Uterus (tissue), 4 donors: ENCODE results near the gene ZNF772. TPM values are rescaled to one million over a fixed set of nuclear protein-coding genes. Genes with fewer than 3 reads are reported as not detected.

Experiments used
- DNase-seq, 2 donors: peaks; one replicate each; pipeline ENCODE4 v3.0.0-alpha.2; 2019 to 2020
- H3K27ac ChIP-seq, 2 donors: fragments of 200-600 bp; sonication (generic); 1 replicate in 1 of 2; 2 replicates in 1 of 2; pipeline ENCODE4 v1.5.1; 2016 to 2018
- H3K27me3 ChIP-seq, 2 donors: fragments of 200-600 bp; sonication (generic); one replicate each; pipeline ENCODE4 v1.5.1; 2018 to 2019; ENCODE audit warnings: control low read depth in 1 of 2
- H3K36me3 ChIP-seq, 2 donors: fragments of 200-600 bp; sonication (generic); one replicate each; pipeline ENCODE4 v1.5.1; 2019; ENCODE audit warnings: control low read depth in 1 of 2
- H3K4me1 ChIP-seq, 2 donors: fragments of 200-600 bp; sonication (generic); one replicate each; pipeline ENCODE4 v1.5.1; 2018 to 2019; ENCODE audit warnings: control low read depth in 1 of 2
- H3K4me3 ChIP-seq, 2 donors: fragments of 200-600 bp; sonication (generic); 1 replicate in 1 of 2; 2 replicates in 1 of 2; pipeline ENCODE4 v1.5.1; 2018 to 2019; ENCODE audit warnings: mild to moderate bottlenecking in 1 of 2
- H3K9me3 ChIP-seq, 2 donors: fragments of 200-600 bp; sonication (generic); one replicate each; pipeline ENCODE4 v1.5.1; 2019; ENCODE audit warnings: control low read depth in 1 of 2
- POLR2A ChIP-seq, 2 donors: fragments of 450-650 bp; IDR thresholded peaks; one replicate each; pipeline ENCODE4 v1.6.1; 2016; ENCODE audit warnings: antibody characterized with exemption in 2 of 2, mild to moderate bottlenecking in 1 of 2, moderate library complexity in 1 of 2
- intact Hi-C: fragments of 100-400 bp; cut with DNase I; formaldehyde crosslinking; loops from one replicate; pipeline ENCODE4 v1.15.1; 2023; ENCODE audit warnings: low total_unique reads
- small RNA-seq: library from RNA; depleted of rRNA; stranded (forward); fragments of <200 nt; gene quantifications from one replicate; pipeline ENCODE3, GENCODE V24; 2016
- total RNA-seq, 4 donors: library from RNA; depleted of rRNA in 3 of 4; stranded (reverse); fragments of >200 nt in 3 of 4; gene quantifications; one replicate each; pipeline versions ENCODE4 v1.1.0 to v1.2.4, GENCODE V29; 2014 to 2023
- TF ChIP-seq, protein P1 (sequence below), 4 experiments: fragments of 200-600 bp in 2 of 4; fragments of 450-650 bp in 2 of 4; sonication (generic) in 2 of 4; IDR thresholded peaks; one replicate each; pipeline ENCODE4 v1.5.1; 2016 to 2019; ENCODE audit warnings: antibody characterized with exemption in 4 of 4, mild to moderate bottlenecking in 2 of 4, moderate library complexity in 1 of 4
- donor health status: DM: yes; HTN: yes; CAD: no.

ZNF772 gene
- total RNA-seq, 4 donors from 2014 or later = 7.2 to 48.0 (median 12.6) TPM

DNA sequence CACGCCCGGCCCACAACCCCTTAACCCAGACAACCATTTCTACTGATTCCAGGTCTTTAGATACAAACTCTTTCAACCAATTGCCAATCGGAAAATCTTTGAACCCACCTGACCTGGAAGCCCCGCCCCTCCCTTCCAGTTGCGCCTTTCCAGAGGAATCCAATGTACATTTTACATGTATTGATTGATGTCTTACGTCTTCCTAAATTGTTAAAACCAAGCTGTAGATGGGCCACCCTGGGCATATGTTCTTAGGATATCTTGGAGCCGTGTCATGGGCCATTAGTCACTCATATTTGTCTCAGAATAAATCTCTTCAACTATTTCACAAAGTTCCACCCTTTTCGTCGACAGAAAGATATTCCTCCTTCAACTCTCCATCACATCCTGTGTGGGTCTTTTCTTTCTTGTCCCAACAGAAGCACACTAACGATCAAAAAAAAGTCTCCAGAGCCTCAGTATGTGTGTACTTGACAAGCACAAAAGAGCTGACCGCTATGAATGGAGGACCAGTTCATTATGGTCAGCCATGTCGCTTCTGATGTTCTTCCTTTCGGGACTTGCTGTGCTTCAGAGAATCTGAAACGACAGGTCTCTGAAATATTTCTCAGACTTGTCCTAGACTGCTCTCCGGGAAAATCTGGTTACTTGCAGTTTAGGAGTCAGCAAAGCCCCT lies 42.8 kb downstream of the ZNF772 start:
- Histone ChIP-seq H3K27ac (no peak overlapping the region), H3K36me3 (no peaks in the 10 kb centered on the region), H3K4me3 (peak overlapping the region; percentile 73 to 83), H3K27me3 (no peaks in the 10 kb centered on the region), H3K4me1 (peaks cover 0 to 5% of the 10 kb centered on the region in 2 donors), H3K9me3 (peaks cover 0 to 12% of the 10 kb centered on the region in 2 donors)
- no peak for TF ChIP-seq POLR2A (IDR thresholded peaks at IDR 0.05)
- no peak for DNase-seq
- intact Hi-C loops = no loop called here

DNA sequence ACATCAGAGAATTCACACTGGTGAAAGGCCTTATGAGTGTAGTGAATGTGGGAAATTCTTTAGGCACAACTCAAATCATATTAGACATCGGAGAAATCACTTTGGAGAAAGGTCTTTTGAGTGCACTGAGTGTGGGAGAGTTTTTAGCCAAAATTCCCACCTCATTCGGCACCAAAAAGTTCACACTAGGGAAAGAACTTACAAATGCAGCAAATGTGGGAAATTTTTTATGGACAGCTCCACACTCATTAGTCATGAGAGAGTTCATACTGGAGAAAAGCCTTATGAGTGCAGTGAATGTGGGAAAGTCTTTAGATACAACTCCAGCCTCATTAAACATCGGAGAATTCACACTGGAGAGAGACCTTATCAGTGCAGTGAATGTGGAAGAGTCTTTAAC lies 56.3 kb downstream of the ZNF772 start:
- H3K4me1 ChIP-seq = no peaks in the 10 kb centered on the region
- no peaks in the 10 kb centered on the region for H3K36me3 ChIP-seq
- intact Hi-C loops = no loop called here
- H3K4me3 ChIP-seq = no peak overlapping the region
- no peak for DNase-seq
- TF ChIP-seq, protein P1, sequence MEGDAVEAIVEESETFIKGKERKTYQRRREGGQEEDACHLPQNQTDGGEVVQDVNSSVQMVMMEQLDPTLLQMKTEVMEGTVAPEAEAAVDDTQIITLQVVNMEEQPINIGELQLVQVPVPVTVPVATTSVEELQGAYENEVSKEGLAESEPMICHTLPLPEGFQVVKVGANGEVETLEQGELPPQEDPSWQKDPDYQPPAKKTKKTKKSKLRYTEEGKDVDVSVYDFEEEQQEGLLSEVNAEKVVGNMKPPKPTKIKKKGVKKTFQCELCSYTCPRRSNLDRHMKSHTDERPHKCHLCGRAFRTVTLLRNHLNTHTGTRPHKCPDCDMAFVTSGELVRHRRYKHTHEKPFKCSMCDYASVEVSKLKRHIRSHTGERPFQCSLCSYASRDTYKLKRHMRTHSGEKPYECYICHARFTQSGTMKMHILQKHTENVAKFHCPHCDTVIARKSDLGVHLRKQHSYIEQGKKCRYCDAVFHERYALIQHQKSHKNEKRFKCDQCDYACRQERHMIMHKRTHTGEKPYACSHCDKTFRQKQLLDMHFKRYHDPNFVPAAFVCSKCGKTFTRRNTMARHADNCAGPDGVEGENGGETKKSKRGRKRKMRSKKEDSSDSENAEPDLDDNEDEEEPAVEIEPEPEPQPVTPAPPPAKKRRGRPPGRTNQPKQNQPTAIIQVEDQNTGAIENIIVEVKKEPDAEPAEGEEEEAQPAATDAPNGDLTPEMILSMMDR (IDR thresholded peaks at IDR 0.05) = no peak
- TF ChIP-seq POLR2A (IDR thresholded peaks at IDR 0.05) = no peak
- no peak overlapping the region for H3K27ac ChIP-seq
- H3K9me3 ChIP-seq = peaks cover 0 to 85% of the 10 kb centered on the region in 2 donors
- H3K27me3 ChIP-seq = no peaks in the 10 kb centered on the region

DNA sequence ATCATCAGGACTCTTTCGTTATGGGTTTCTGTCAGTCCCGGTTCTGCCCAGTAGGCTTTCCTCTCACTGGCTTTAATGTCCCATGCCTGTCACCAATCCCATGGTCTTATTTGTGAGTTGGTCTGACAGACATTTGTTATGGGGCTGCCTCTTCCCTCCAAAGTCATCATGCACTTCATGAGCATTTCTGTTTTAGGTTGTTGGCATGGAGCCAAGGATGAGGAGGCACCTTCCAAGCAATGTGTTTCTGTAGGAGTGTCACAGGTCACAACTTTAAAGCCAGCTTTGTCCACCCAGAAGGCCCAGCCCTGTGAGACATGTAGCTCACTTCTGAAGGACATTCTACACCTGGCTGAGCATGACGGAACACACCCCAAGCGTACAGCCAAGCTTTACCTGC lies 57.9 kb downstream of the ZNF772 start:
- Histone ChIP-seq H3K36me3 (no peaks in the 10 kb centered on the region), H3K4me1 (no peaks in the 10 kb centered on the region), H3K27me3 (no peaks in the 10 kb centered on the region), H3K27ac (no peak overlapping the region), H3K4me3 (no peak overlapping the region), H3K9me3 (peaks cover 0 to 82% of the 10 kb centered on the region in 2 donors)
- no peak for TF ChIP-seq POLR2A (IDR thresholded peaks at IDR 0.05)
- TF ChIP-seq, protein P1 (IDR thresholded peaks at IDR 0.05) = no peak
- intact Hi-C loops = no loop called here
- DNase-seq = no peak

Small RNAs within 50 kb of the gene (small RNA-seq; reads per million reads assigned to genes)
- gene VN1R107P = not detected

Other genes with a start within 250 kb of the ZNF772 start
- 1 to 10 TPM in 1 of 4 donors, not detected in 3; 1.5 TPM for gene AURKC, start 246.5 kb downstream of the ZNF772 start, total RNA-seq
- 10 to 100 TPM in 3 of 4 donors, 1 to 10 TPM in 1; 2.1 to 65.3 (median 18.9) TPM for gene ZNF805, start 236.9 kb downstream of the ZNF772 start, total RNA-seq
- 100 to 1,000 TPM in 1 of 4 donors, 10 to 100 TPM in 3; 43.2 to 204 (median 68.7) TPM for gene ZNF460, start 197.1 kb downstream of the ZNF772 start, total RNA-seq
- gene ZNF543, start 157.1 kb downstream of the ZNF772 start, total RNA-seq = 10 to 100 TPM in 2 of 4 donors, 1 to 10 TPM in 2; 5.9 to 31.2 (median 10.2) TPM
- gene ZNF304, start 126.3 kb downstream of the ZNF772 start, total RNA-seq = 10 to 100 TPM in 2 of 4 donors, 1 to 10 TPM in 2; 4.1 to 25.0 (median 8.3) TPM
- 10 to 100 TPM in 2 of 4 donors, 1 to 10 TPM in 1, not detected in 1; 2.0 to 21.0 (median 10.6) TPM for gene TRAPPC2B, start 114.0 kb downstream of the ZNF772 start, total RNA-seq
- 1 to 10 TPM in 2 of 4 donors, not detected in 2; 2.1 to 5.7 TPM for gene ZNF547, start 114.0 kb downstream of the ZNF772 start, total RNA-seq
- gene ZNF548, start 87.7 kb downstream of the ZNF772 start, total RNA-seq = 10 to 100 TPM; 12.6 to 77.9 (median 53.1) TPM
- gene ZNF17, start 66.4 kb downstream of the ZNF772 start, total RNA-seq = 10 to 100 TPM; 14.9 to 41.6 (median 18.9) TPM
- 10 to 100 TPM in 3 of 4 donors, under 1 TPM in 1; 0.88 to 31.1 (median 11.6) TPM for gene ZNF749, start 42.2 kb downstream of the ZNF772 start, total RNA-seq
- 1 to 10 TPM in 2 of 4 donors, under 1 TPM in 1, not detected in 1; under 0.01 to 2.2 (median 2.0) TPM for gene VN1R1, start 20.4 kb downstream of the ZNF772 start, total RNA-seq
- gene ZNF419, start 10.2 kb upstream of the ZNF772 start, total RNA-seq = 10 to 100 TPM in 3 of 4 donors, 1 to 10 TPM in 1; 2.6 to 69.4 (median 16.9) TPM
- 10 to 100 TPM in 3 of 4 donors, 1 to 10 TPM in 1; 2.9 to 34.3 (median 17.0) TPM for gene ZNF773, start 22.4 kb upstream of the ZNF772 start, total RNA-seq
- gene ZNF549, start 49.8 kb upstream of the ZNF772 start, total RNA-seq = 10 to 100 TPM in 2 of 4 donors, 1 to 10 TPM in 2; 8.2 to 38.9 (median 14.2) TPM
- 10 to 100 TPM in 1 of 4 donors, 1 to 10 TPM in 3; 4.4 to 25.6 (median 6.9) TPM for gene ZNF550, start 82.3 kb upstream of the ZNF772 start, total RNA-seq
- gene ZNF416, start 101.3 kb upstream of the ZNF772 start, total RNA-seq = 10 to 100 TPM in 1 of 4 donors, 1 to 10 TPM in 2, under 1 TPM in 1; 0.26 to 11.9 (median 5.7) TPM
- gene ZIK1, start 106.6 kb upstream of the ZNF772 start, total RNA-seq = 10 to 100 TPM in 2 of 4 donors, 1 to 10 TPM in 2; 6.8 to 26.5 (median 11.0) TPM
- gene ZNF530, start 122.3 kb upstream of the ZNF772 start, total RNA-seq = 10 to 100 TPM in 1 of 4 donors, 1 to 10 TPM in 2, under 1 TPM in 1; 0.29 to 33.0 (median 4.7) TPM
- gene ZNF134, start 136.7 kb upstream of the ZNF772 start, total RNA-seq = 10 to 100 TPM in 3 of 4 donors, 1 to 10 TPM in 1; 1.5 to 60.1 (median 16.5) TPM
- 100 to 1,000 TPM in 1 of 4 donors, 10 to 100 TPM in 2, 1 to 10 TPM in 1; 9.4 to 115 (median 20.7) TPM for gene ZNF211, start 155.6 kb upstream of the ZNF772 start, total RNA-seq
- not detected for gene ZSCAN4, start 191.4 kb upstream of the ZNF772 start, total RNA-seq
- gene ZNF551, start 204.4 kb upstream of the ZNF772 start, total RNA-seq = 100 to 1,000 TPM in 1 of 4 donors, 10 to 100 TPM in 2, 1 to 10 TPM in 1; 8.7 to 123 (median 27.2) TPM
- gene ZNF154, start 231.6 kb upstream of the ZNF772 start, total RNA-seq = 10 to 100 TPM in 1 of 4 donors, 1 to 10 TPM in 2, under 1 TPM in 1; 0.88 to 27.4 (median 1.5) TPM